Esophagus squamous epithelium (tissue), 5 donors: ENCODE data around the gene TJP3. TPM values are rescaled to one million over a fixed set of nuclear protein-coding genes. Genes with fewer than 3 reads are reported as not detected.

Experiments used
- DNase-seq: peaks from one replicate; lab custom pipeline; 2025; lab: John Stamatoyannopoulos, UW
- H3K27ac ChIP-seq, 4 donors: fragments of 200-600 bp; sonication (generic); one replicate each; pipeline ENCODE4 v1.5.1; 2016 to 2019; ENCODE audit warnings: mild to moderate bottlenecking in 1 of 4
- H3K27me3 ChIP-seq, 4 donors: fragments of 200-600 bp; sonication (generic); 1 replicate in 3 of 4; 2 replicates in 1 of 4; pipeline versions ENCODE4 v1.5.1 to v1.6.0; 2017 to 2021; ENCODE audit warnings: antibody characterized with exemption in 1 of 4
- H3K36me3 ChIP-seq, 3 donors: fragments of 200-600 bp; sonication (generic); one replicate each; pipeline ENCODE4 v1.5.1; 2016 to 2019
- H3K4me1 ChIP-seq, 3 donors: fragments of 200-600 bp; sonication (generic); one replicate each; pipeline ENCODE4 v1.5.1; 2017 to 2019
- H3K4me3 ChIP-seq, 4 donors: fragments of 200-600 bp; sonication (generic); 1 replicate in 3 of 4; 2 replicates in 1 of 4; pipeline ENCODE4 v1.5.1; 2016 to 2019; ENCODE audit warnings: mild to moderate bottlenecking in 2 of 4, moderate library complexity in 1 of 4
- H3K9me3 ChIP-seq, 3 donors: fragments of 200-600 bp; sonication (generic); one replicate each; pipeline ENCODE4 v1.5.1; 2016 to 2019
- CTCF ChIP-seq, 6 experiments: fragments of 450-650 bp in 4 of 6; fragments of 200-600 bp in 2 of 6; sonication (generic) in 2 of 6; IDR thresholded peaks; one replicate each; pipeline ENCODE4 v1.5.1; 2016 to 2019; ENCODE audit warnings: antibody characterized with exemption in 6 of 6, mild to moderate bottlenecking in 4 of 6, moderate library complexity in 4 of 6
- POLR2A ChIP-seq, 4 donors: fragments of 450-650 bp; IDR thresholded peaks; one replicate each; pipeline ENCODE4 v1.6.1; 2017; ENCODE audit warnings: antibody characterized with exemption in 4 of 4, mild to moderate bottlenecking in 4 of 4, moderate library complexity in 3 of 4
- WGBS, 2 donors: methylation state at CpG; one replicate each; pipeline ENCODE4 v1.1.5; 2018; 5-methylcytosine and 5-hydroxymethylcytosine counted together
- intact Hi-C: fragments of 100-400 bp; cut with DNase I; formaldehyde crosslinking; loops from one replicate; pipeline ENCODE4 v1.15.0; 2022
- total RNA-seq, 4 donors: library from RNA; depleted of rRNA; stranded (reverse); fragments of >200 nt; gene quantifications; one replicate each; pipeline ENCODE4 v1.1.0, GENCODE V29; 2016
- donor health status: DM: yes; HTN: yes; CAD: no.

TJP3 gene
- total RNA-seq, 4 donors from 2014 or later = 23.7 to 71.1 (median 28.0) TPM

GRCh38 chr19:3721887-3722442, 13.8 kb downstream of the TJP3 start:
- Histone ChIP-seq H3K4me3 (peak overlapping the region; percentile 28 to 63 (median 44)), H3K27me3 (peaks cover 4 to 57% (median 14%) of the 10 kb centered on the region in 4 donors), H3K4me1 (peaks cover 21 to 77% (median 23%) of the 10 kb centered on the region in 3 donors), H3K36me3 (no peaks in the 10 kb centered on the region), H3K27ac (peak overlapping the region; percentile 21 to 57 (median 40)), H3K9me3 (no peaks in the 10 kb centered on the region)
- no peak for DNase-seq
- TF ChIP-seq CTCF (IDR thresholded peaks at IDR 0.05) = no peak
- no peak for TF ChIP-seq POLR2A (IDR thresholded peaks at IDR 0.05)
- 4 to 8% methylated on average over 8 of the region's 26 CpGs for WGBS, 2 donors
- intact Hi-C loops = no loop called here

- Histone ChIP-seq H3K4me1 (peaks cover 21 to 75% (median 23%) of the 10 kb centered on the region in 3 donors), H3K9me3 (no peaks in the 10 kb centered on the region), H3K36me3 (no peaks in the 10 kb centered on the region), H3K27ac (peak overlapping the region; percentile 21 to 57 (median 40)), H3K4me3 (peak overlapping the region; percentile 28 to 63 (median 44)), H3K27me3 (peaks cover 4 to 57% (median 14%) of the 10 kb centered on the region in 4 donors)
- 0 to 5% methylated on average over 4 to 10 of the region's 30 CpGs for WGBS, 2 donors
- no peak for TF ChIP-seq CTCF (IDR thresholded peaks at IDR 0.05)
- no peak for TF ChIP-seq POLR2A (IDR thresholded peaks at IDR 0.05)
- intact Hi-C loops = no loop called here
- no peak for DNase-seq
These were observed 14.4 kb downstream of the TJP3 start for GRCh38 chr19:3722443-3723109.

- H3K9me3 ChIP-seq = no peaks in the 10 kb centered on the region
- DNase-seq = no peak
- peaks cover 4 to 57% (median 14%) of the 10 kb centered on the region in 4 donors for H3K27me3 ChIP-seq
- TF ChIP-seq POLR2A (IDR thresholded peaks at IDR 0.05) = no peak
- TF ChIP-seq CTCF (IDR thresholded peaks at IDR 0.05) = no peak
- peak overlapping the region in 1 of 4 donors; percentile 63 for H3K4me3 ChIP-seq
- intact Hi-C loops = no loop called here
- peaks cover 21 to 70% (median 23%) of the 10 kb centered on the region in 3 donors for H3K4me1 ChIP-seq
- no peak overlapping the region for H3K27ac ChIP-seq
- WGBS, 2 donors = 80 to 85% methylated on average over 3 of the region's 5 CpGs
- H3K36me3 ChIP-seq = no peaks in the 10 kb centered on the region
These were observed 14.9 kb downstream of the TJP3 start for GRCh38 chr19:3723110-3723488.

- intact Hi-C loops = no loop called here
- no peak overlapping the region for H3K27ac ChIP-seq
- peaks cover 17 to 62% (median 21%) of the 10 kb centered on the region in 3 donors for H3K4me1 ChIP-seq
- no peak overlapping the region for H3K4me3 ChIP-seq
- TF ChIP-seq POLR2A (IDR thresholded peaks at IDR 0.05) (no peak), CTCF (IDR thresholded peaks at IDR 0.05) (no peak)
- WGBS, 2 donors = 33 to 36% methylated on average over 6 to 8 of the region's 8 CpGs
- H3K27me3 ChIP-seq = peaks cover 4 to 52% (median 14%) of the 10 kb centered on the region in 4 donors
- no peaks in the 10 kb centered on the region for H3K9me3 ChIP-seq
- H3K36me3 ChIP-seq = no peaks in the 10 kb centered on the region
- DNase-seq = no peak
These were observed 15.7 kb downstream of the TJP3 start for GRCh38 chr19:3723883-3724282.

- Histone ChIP-seq H3K9me3 (no peaks in the 10 kb centered on the region), H3K4me3 (no peak overlapping the region), H3K36me3 (peaks cover 0 to 5% (median 0%) of the 10 kb centered on the region in 3 donors), H3K4me1 (peaks cover 14 to 53% (median 21%) of the 10 kb centered on the region in 3 donors), H3K27me3 (peaks cover 4 to 40% (median 13%) of the 10 kb centered on the region in 4 donors), H3K27ac (no peak overlapping the region)
- intact Hi-C loops = no loop called here
- TF ChIP-seq CTCF (IDR thresholded peaks at IDR 0.05) = no peak
- no peak for TF ChIP-seq POLR2A (IDR thresholded peaks at IDR 0.05)
- no peak for DNase-seq
- WGBS, 2 donors = 47% methylated on average over 3 of the region's 3 CpGs
These were observed 16.9 kb downstream of the TJP3 start for GRCh38 chr19:3725121-3725520.
